GM19467 (cell line): ENCODE measurements around the gene DDX25.

Experiments
- ATAC-seq: cut with Tn5 transposase; IDR thresholded peaks from one replicate; pipeline ENCODE4 v1.9.1; 2021; ENCODE audit warnings: mild to moderate bottlenecking, moderate library complexity; ENCODE audit not compliant: unreplicated experiment

The DDX25 gene

GRCh38 chr11:125948278-125949051, 44.2 kb downstream of the DDX25 start:
- no peak for ATAC-seq

- ATAC-seq = no peak
Observed at GRCh38 chr11:125949271-125950177, 45.2 kb downstream of the DDX25 start.

GRCh38 chr11:125950178-125950490, 45.8 kb downstream of the DDX25 start:
- ATAC-seq = no peak

GRCh38 chr11:125950696-125951651, 46.7 kb downstream of the DDX25 start:
- no peak for ATAC-seq

GRCh38 chr11:125951731-125952130, 47.4 kb downstream of the DDX25 start:
- ATAC-seq = no peak

- ATAC-seq = no peak
Observed at GRCh38 chr11:125952559-125952958, 48.3 kb downstream of the DDX25 start.

- no peak for ATAC-seq
Observed at GRCh38 chr11:125952973-125953372, 48.7 kb downstream of the DDX25 start.

- ATAC-seq = no peak
Observed at GRCh38 chr11:125953401-125953935, 49.2 kb downstream of the DDX25 start.

GRCh38 chr11:125954123-125954944, 50.0 kb downstream of the DDX25 start:
- no peak for ATAC-seq

- ATAC-seq = no peak
Observed at GRCh38 chr11:125954945-125955640, 50.8 kb downstream of the DDX25 start.

GRCh38 chr11:125955856-125956255, 51.5 kb downstream of the DDX25 start:
- no peak for ATAC-seq

GRCh38 chr11:125956391-125957134, 52.3 kb downstream of the DDX25 start:
- ATAC-seq = no peak

- ATAC-seq = no peak
Observed at GRCh38 chr11:125957618-125958332, 53.5 kb downstream of the DDX25 start.

GRCh38 chr11:125958872-125959400, 54.6 kb downstream of the DDX25 start:
- no peak for ATAC-seq

- no peak for ATAC-seq
Observed at GRCh38 chr11:125959511-125959910, 55.2 kb downstream of the DDX25 start.

- no peak for ATAC-seq
Observed at GRCh38 chr11:125959931-125960330, 55.6 kb downstream of the DDX25 start.

- no peak for ATAC-seq
Observed at GRCh38 chr11:125960771-125961170, 56.5 kb downstream of the DDX25 start.

GRCh38 chr11:125967515-125967914, 63.2 kb downstream of the DDX25 start:
- ATAC-seq = no peak
